ENCODE measurements around the gene PHF21B. TPM values are rescaled to one million over a fixed set of nuclear protein-coding genes. Genes with fewer than 3 reads are reported as not detected.

PHF21B gene
- total RNA-seq, 2 experiments from 2014 or later, result not detected

GRCh38 chr22:44941207-44941606 lies 68.6 kb downstream of the PHF21B start:
- ChIA-PET CTCF (no interaction called here), POLR2A (no interaction called here)
- Mint-ChIP-seq H3K9me3 (no peaks in the 10 kb centered on the region), H3K27ac (no peak overlapping the region), H3K36me3 (ENCODE audit: low read depth) (no peaks in the 10 kb centered on the region), H3K4me3 (no peak overlapping the region), H3K4me1 (no peaks in the 10 kb centered on the region), H3K27me3 (no peaks in the 10 kb centered on the region)
- no peak for DNase-seq

GRCh38 chr22:44940130-44940529 lies 69.7 kb downstream of the PHF21B start:
- ChIA-PET CTCF (no interaction called here), POLR2A (no interaction called here)
- no peak overlapping the region for H3K4me3 Mint-ChIP-seq
- DNase-seq, result no peak
- H3K27ac Mint-ChIP-seq, result no peak overlapping the region
- no peaks in the 10 kb centered on the region for H3K27me3 Mint-ChIP-seq
- H3K9me3 Mint-ChIP-seq, result no peaks in the 10 kb centered on the region
- no peaks in the 10 kb centered on the region for H3K4me1 Mint-ChIP-seq
- no peaks in the 10 kb centered on the region for H3K36me3 Mint-ChIP-seq (ENCODE audit: low read depth)

- Mint-ChIP-seq H3K36me3 (ENCODE audit: low read depth) (no peaks in the 10 kb centered on the region), H3K9me3 (no peaks in the 10 kb centered on the region), H3K4me3 (no peak overlapping the region), H3K4me1 (no peaks in the 10 kb centered on the region), H3K27me3 (no peaks in the 10 kb centered on the region), H3K27ac (no peak overlapping the region)
- no peak for DNase-seq
- ChIA-PET POLR2A (no interaction called here), CTCF (no interaction called here)
These were observed 70.4 kb downstream of the PHF21B start for GRCh38 chr22:44939451-44939850.

- Mint-ChIP-seq H3K9me3 (no peaks in the 10 kb centered on the region), H3K27me3 (no peaks in the 10 kb centered on the region), H3K4me1 (no peaks in the 10 kb centered on the region), H3K4me3 (no peak overlapping the region), H3K36me3 (ENCODE audit: low read depth) (no peaks in the 10 kb centered on the region), H3K27ac (no peak overlapping the region)
- CTCF ChIA-PET, result no interaction called here
- no peak for DNase-seq
- POLR2A ChIA-PET, result no interaction called here
These were observed 70.9 kb downstream of the PHF21B start for GRCh38 chr22:44938886-44939285.

- H3K9me3 Mint-ChIP-seq, result no peaks in the 10 kb centered on the region
- CTCF ChIA-PET, result no interaction called here
These were observed 72.6 kb downstream of the PHF21B start for GRCh38 chr22:44937216-44937615.

GRCh38 chr22:44936201-44936600 lies 73.6 kb downstream of the PHF21B start:
- Mint-ChIP-seq H3K27ac (no peak overlapping the region), H3K27me3 (no peaks in the 10 kb centered on the region), H3K9me3 (no peaks in the 10 kb centered on the region), H3K4me1 (no peaks in the 10 kb centered on the region), H3K4me3 (no peak overlapping the region), H3K36me3 (ENCODE audit: low read depth) (no peaks in the 10 kb centered on the region)
- POLR2A ChIA-PET, result no interaction called here
- no peak for DNase-seq
- CTCF ChIA-PET, result no interaction called here

More at GRCh38 chr22:44937216-44937615, 72.6 kb downstream of the PHF21B start:
- POLR2A ChIA-PET, result no interaction called here
- H3K27ac Mint-ChIP-seq, result no peak overlapping the region
- DNase-seq, result no peak
- H3K27me3 Mint-ChIP-seq, result no peaks in the 10 kb centered on the region
- H3K36me3 Mint-ChIP-seq (ENCODE audit: low read depth), result no peaks in the 10 kb centered on the region
- H3K4me3 Mint-ChIP-seq, result no peak overlapping the region
- H3K4me1 Mint-ChIP-seq, result no peaks in the 10 kb centered on the region

GRCh38 chr22:44935724-44936123 lies 74.1 kb downstream of the PHF21B start:
- Mint-ChIP-seq H3K4me3 (no peak overlapping the region), H3K9me3 (no peaks in the 10 kb centered on the region), H3K36me3 (ENCODE audit: low read depth) (no peaks in the 10 kb centered on the region), H3K27ac (no peak overlapping the region), H3K4me1 (no peaks in the 10 kb centered on the region), H3K27me3 (no peaks in the 10 kb centered on the region)
- DNase-seq, result no peak
- ChIA-PET CTCF (no interaction called here), POLR2A (no interaction called here)

- POLR2A ChIA-PET, result no interaction called here
- no peaks in the 10 kb centered on the region for H3K9me3 Mint-ChIP-seq
- no peak overlapping the region for H3K4me3 Mint-ChIP-seq
- H3K36me3 Mint-ChIP-seq (ENCODE audit: low read depth), result no peaks in the 10 kb centered on the region
- H3K4me1 Mint-ChIP-seq, result no peaks in the 10 kb centered on the region
- no peak overlapping the region for H3K27ac Mint-ChIP-seq
- H3K27me3 Mint-ChIP-seq, result no peaks in the 10 kb centered on the region
- no peak for DNase-seq
- CTCF ChIA-PET, result no interaction called here
These were observed 75.4 kb downstream of the PHF21B start for GRCh38 chr22:44934454-44934735.

GRCh38 chr22:44933666-44934453 lies 75.9 kb downstream of the PHF21B start:
- DNase-seq, result no peak
- Mint-ChIP-seq H3K4me1 (no peaks in the 10 kb centered on the region), H3K27me3 (no peaks in the 10 kb centered on the region), H3K36me3 (ENCODE audit: low read depth) (no peaks in the 10 kb centered on the region), H3K27ac (no peak overlapping the region), H3K4me3 (no peak overlapping the region), H3K9me3 (no peaks in the 10 kb centered on the region)
- CTCF ChIA-PET, result no interaction called here
- POLR2A ChIA-PET, result no interaction called here

- Mint-ChIP-seq H3K4me1 (no peaks in the 10 kb centered on the region), H3K4me3 (no peak overlapping the region)
- POLR2A ChIA-PET, result no interaction called here
These were observed 77.3 kb downstream of the PHF21B start for GRCh38 chr22:44932493-44932892.

GRCh38 chr22:44931766-44932165 lies 78.0 kb downstream of the PHF21B start:
- no peak for DNase-seq
- POLR2A ChIA-PET, result no interaction called here
- Mint-ChIP-seq H3K4me1 (no peaks in the 10 kb centered on the region), H3K9me3 (no peaks in the 10 kb centered on the region), H3K27me3 (no peaks in the 10 kb centered on the region), H3K27ac (no peak overlapping the region), H3K4me3 (no peak overlapping the region), H3K36me3 (ENCODE audit: low read depth) (no peaks in the 10 kb centered on the region)
- CTCF ChIA-PET, result no interaction called here

More at GRCh38 chr22:44932493-44932892, 77.3 kb downstream of the PHF21B start:
- no peak overlapping the region for H3K27ac Mint-ChIP-seq
- no peak for DNase-seq
- no peaks in the 10 kb centered on the region for H3K9me3 Mint-ChIP-seq
- CTCF ChIA-PET, result interaction anchor here (0.6 kb wide), 1 partner anchor 711 kb away, joined by 3 read pairs; no protein-coding TSS in a partner anchor
- H3K36me3 Mint-ChIP-seq (ENCODE audit: low read depth), result no peaks in the 10 kb centered on the region
- H3K27me3 Mint-ChIP-seq, result no peaks in the 10 kb centered on the region

- DNase-seq, result no peak
- Mint-ChIP-seq H3K4me3 (no peak overlapping the region), H3K27me3 (no peaks in the 10 kb centered on the region), H3K36me3 (ENCODE audit: low read depth) (no peaks in the 10 kb centered on the region), H3K9me3 (no peaks in the 10 kb centered on the region), H3K4me1 (no peaks in the 10 kb centered on the region), H3K27ac (no peak overlapping the region)
- ChIA-PET POLR2A (no interaction called here), CTCF (no interaction called here)
These were observed 78.7 kb downstream of the PHF21B start for GRCh38 chr22:44931077-44931540.

- POLR2A ChIA-PET, result no interaction called here
- no peaks in the 10 kb centered on the region for H3K36me3 Mint-ChIP-seq (ENCODE audit: low read depth)
- no peaks in the 10 kb centered on the region for H3K27me3 Mint-ChIP-seq
- H3K4me1 Mint-ChIP-seq, result no peaks in the 10 kb centered on the region
- CTCF ChIA-PET, result no interaction called here
- H3K9me3 Mint-ChIP-seq, result no peaks in the 10 kb centered on the region
- DNase-seq, result no peak
- no peak overlapping the region for H3K27ac Mint-ChIP-seq
- H3K4me3 Mint-ChIP-seq, result no peak overlapping the region
These were observed 79.1 kb downstream of the PHF21B start for GRCh38 chr22:44930711-44931035.

- POLR2A ChIA-PET, result no interaction called here
- DNase-seq, result no peak
- Mint-ChIP-seq H3K9me3 (no peaks in the 10 kb centered on the region), H3K27me3 (no peaks in the 10 kb centered on the region), H3K4me1 (no peaks in the 10 kb centered on the region), H3K4me3 (no peak overlapping the region), H3K36me3 (ENCODE audit: low read depth) (no peaks in the 10 kb centered on the region), H3K27ac (no peak overlapping the region)
- CTCF ChIA-PET, result no interaction called here
These were observed 79.6 kb downstream of the PHF21B start for GRCh38 chr22:44930016-44930710.

Data from activated CD4-positive, alpha-beta memory T cell treated with anti-CD3 and anti-CD28 coated beads, Interleukin-2, amount 10 ng/mL, durations not matched to agents 7 days and 5 days (primary cell).